CD14-positive monocyte (primary cell): Measurements from ENCODE around the gene EPHA4. TPM values are rescaled to one million over a fixed set of nuclear protein-coding genes. Genes with fewer than 3 reads are reported as not detected.

ENCODE experiments used
- DNase-seq, 3 donors: peaks; one replicate each; pipeline ENCODE4 v3.0.0-alpha.2; 2011 to 2022
- H2AFZ ChIP-seq: 2 replicates; pipeline ENCODE4 v1.6.0; 2012; ENCODE audit warnings: mild to moderate bottlenecking, low read depth, low read length, inconsistent platforms; ENCODE audit not compliant: insufficient read depth, poor library complexity, severe bottlenecking
- H3K27ac ChIP-seq, 2 donors: 1 replicate in 1 of 2; 2 replicates in 1 of 2; pipeline ENCODE4 v1.5.1; 2012 to 2013; ENCODE audit warnings: low read length in 2 of 2, control low read depth in 1 of 2, inconsistent platforms in 1 of 2, low read depth in 1 of 2, mild to moderate bottlenecking in 1 of 2
- H3K27me3 ChIP-seq, 2 donors: one replicate each; pipeline versions ENCODE4 v1.6.0 to v1.6.1; 2011 to 2013; ENCODE audit warnings: low read length in 2 of 2; ENCODE audit not compliant: control insufficient read depth in 2 of 2, insufficient read depth in 2 of 2
- H3K36me3 ChIP-seq, 2 donors: replicated peaks in 1 of 2; 1 replicate in 1 of 2; 2 replicates in 1 of 2; pipeline versions ENCODE4 v1.5.1 to v1.6.1; 2012 to 2013; ENCODE audit warnings: low read length in 2 of 2, control low read depth in 1 of 2, inconsistent platforms in 1 of 2, mild to moderate bottlenecking in 1 of 2; ENCODE audit not compliant: insufficient read depth in 2 of 2, control insufficient read depth in 1 of 2
- H3K4me1 ChIP-seq, 2 donors: 1 replicate in 1 of 2; 2 replicates in 1 of 2; pipeline versions ENCODE4 v1.5.1 to v1.6.1; 2012 to 2013; ENCODE audit warnings: low read length in 2 of 2, control low read depth in 1 of 2, inconsistent platforms in 1 of 2, mild to moderate bottlenecking in 1 of 2, moderate library complexity in 1 of 2; ENCODE audit not compliant: insufficient read depth in 2 of 2, control insufficient read depth in 1 of 2
- H3K4me2 ChIP-seq: replicated peaks from 2 replicates; pipeline ENCODE3; 2012; ENCODE audit warnings: low read length, moderate library complexity, mild to moderate bottlenecking; ENCODE audit not compliant: poor library complexity, severe bottlenecking; ENCODE audit errors: extremely low read depth
- H3K4me3 ChIP-seq, 3 experiments: fragments of 200-600 bp in 1 of 3; sonication (generic) in 1 of 3; replicated peaks in 1 of 3; 1 replicate in 2 of 3; 2 replicates in 1 of 3; pipeline ENCODE4 v1.5.1; 2011 to 2013; ENCODE audit warnings: low read length in 3 of 3, mild to moderate bottlenecking in 3 of 3, control low read depth in 2 of 3, low read depth in 2 of 3, inconsistent platforms in 1 of 3, moderate library complexity in 1 of 3
- H3K79me2 ChIP-seq: 2 replicates; pipeline ENCODE4 v1.6.0; 2012; ENCODE audit warnings: mild to moderate bottlenecking, control low read depth, inconsistent platforms, low read length, moderate library complexity; ENCODE audit not compliant: insufficient read depth
- H3K9ac ChIP-seq: 2 replicates; pipeline ENCODE4 v1.6.0; 2017; ENCODE audit warnings: low read length, mild to moderate bottlenecking; ENCODE audit not compliant: insufficient read depth, poor library complexity, severe bottlenecking
- H3K9me3 ChIP-seq, 2 donors: replicated peaks in 1 of 2; 1 replicate in 1 of 2; 2 replicates in 1 of 2; pipeline versions ENCODE4 v1.5.1 to v1.6.1; 2012 to 2013; ENCODE audit warnings: low read length in 2 of 2, control low read depth in 1 of 2; ENCODE audit not compliant: control insufficient read depth in 1 of 2, insufficient read depth in 1 of 2
- H4K20me1 ChIP-seq: 2 replicates; pipeline ENCODE4 v1.6.0; 2012; ENCODE audit warnings: mild to moderate bottlenecking, low read length, control low read depth, moderate library complexity; ENCODE audit not compliant: insufficient read depth
- H3K27ac Mint-ChIP-seq, 7 donors: one replicate each; pipeline ENCODE4 v1.8.0; 2020; ENCODE audit warnings: mild to moderate bottlenecking in 7 of 7, mixed read lengths in 7 of 7, moderate library complexity in 6 of 7, inconsistent platforms in 2 of 7
- H3K27me3 Mint-ChIP-seq, 3 donors: one replicate each; pipeline ENCODE4 v1.8.0; 2021 to 2022; ENCODE audit warnings: low read depth in 3 of 3, mild to moderate bottlenecking in 3 of 3, mixed read lengths in 3 of 3, moderate library complexity in 3 of 3, inconsistent platforms in 1 of 3
- H3K36me3 Mint-ChIP-seq, 2 donors: one replicate each; pipeline ENCODE4 v1.8.0; 2020; ENCODE audit warnings: mixed read lengths in 2 of 2, inconsistent platforms in 1 of 2, mild to moderate bottlenecking in 1 of 2
- H3K4me1 Mint-ChIP-seq: one replicate; pipeline ENCODE4 v1.8.0; 2020; ENCODE audit warnings: mild to moderate bottlenecking, mixed read lengths
- H3K4me3 Mint-ChIP-seq, 2 donors: one replicate each; pipeline ENCODE4 v1.8.0; 2020; ENCODE audit warnings: mild to moderate bottlenecking in 2 of 2, mixed read lengths in 2 of 2, moderate library complexity in 1 of 2
- H3K9me3 Mint-ChIP-seq, 7 donors: one replicate each; pipeline ENCODE4 v1.8.0; 2020 to 2022; ENCODE audit warnings: mixed read lengths in 7 of 7, mild to moderate bottlenecking in 6 of 7, moderate library complexity in 6 of 7, inconsistent platforms in 2 of 7
- CTCF ChIP-seq: fragments of 200-600 bp; IDR thresholded peaks from one replicate; pipeline ENCODE4 v1.8.0; 2022; ENCODE audit warnings: antibody characterized with exemption, mild to moderate bottlenecking
- WGBS: methylation state at CpG from one replicate; pipeline ENCODE4 v1.1.5; 2013; ENCODE audit warnings: missing lambda C conversion rate; ENCODE audit not compliant: insufficient coverage; 5-methylcytosine and 5-hydroxymethylcytosine counted together
- intact Hi-C, 2 donors: fragments of 100-400 bp; cut with micrococcal nuclease; formaldehyde crosslinking; loops; one replicate each; pipeline versions ENCODE4 v1.15.0 to v1.15.1; 2023
- polyA plus RNA-seq, 3 donors: library from polyadenylated mRNA; depleted of rRNA in 1 of 3; unstranded in 2 of 3; stranded (reverse) in 1 of 3; fragments of 300-500 nt in 2 of 3; fragments of >200 nt in 1 of 3; fragmentation: Illumina TruSeq in 2 of 3; gene quantifications; 1 replicate in 2 of 3; 2 replicates in 1 of 3; pipeline ENCODE4 v1.2.3, GENCODE V29; 2012 to 2021

Gene EPHA4
- polyA plus RNA-seq, 3 donors: 0.15 to 0.31 TPM; not detected in 1

- Histone ChIP-seq H3K9ac (no peak overlapping the region), H3K4me3 (no peak overlapping the region), H3K27me3 (no peaks in the 10 kb centered on the region), H2AFZ (no peak overlapping the region), H3K36me3 (no peaks in the 10 kb centered on the region), H3K79me2 (no peaks in the 10 kb centered on the region), H4K20me1 (no peaks in the 10 kb centered on the region), H3K4me2 (no peak overlapping the region), H3K4me1 (peaks cover 6 to 7% of the 10 kb centered on the region in 2 donors), H3K27ac (no peak overlapping the region), H3K9me3 (no peaks in the 10 kb centered on the region)
- H3K4me3 Mint-ChIP-seq: no peak overlapping the region
- DNase-seq: no peak
- peaks cover 0 to 3% (median 1%) of the 10 kb centered on the region in 7 donors for H3K9me3 Mint-ChIP-seq
- WGBS: no CpG with 5 or more reads among the region's 5 CpGs
- peaks cover 0 to 2% (median 0%) of the 10 kb centered on the region in 3 donors for H3K27me3 Mint-ChIP-seq
- no peak overlapping the region for H3K27ac Mint-ChIP-seq
- intact Hi-C loops: no loop called here
- H3K4me1 Mint-ChIP-seq: peaks cover 9% of the 10 kb centered on the region
- no peaks in the 10 kb centered on the region for H3K36me3 Mint-ChIP-seq
- TF ChIP-seq CTCF: no peak
Measured at GRCh38 chr2:221466744-221467143, 105.4 kb downstream of the EPHA4 start.

GRCh38 chr2:221465776-221466175, 106.3 kb downstream of the EPHA4 start:
- intact Hi-C loops: no loop called here
- Mint-ChIP-seq H3K27ac (no peak overlapping the region), H3K27me3 (peaks cover 0 to 2% (median 0%) of the 10 kb centered on the region in 3 donors), H3K36me3 (no peaks in the 10 kb centered on the region), H3K9me3 (peaks cover 0 to 3% (median 1%) of the 10 kb centered on the region in 7 donors), H3K4me3 (no peak overlapping the region), H3K4me1 (peaks cover 9% of the 10 kb centered on the region)
- Histone ChIP-seq H3K9ac (no peak overlapping the region), H3K4me1 (peaks cover 6 to 7% of the 10 kb centered on the region in 2 donors), H3K4me2 (no peak overlapping the region), H3K79me2 (no peaks in the 10 kb centered on the region), H2AFZ (no peak overlapping the region), H3K36me3 (no peaks in the 10 kb centered on the region), H3K27ac (no peak overlapping the region), H3K27me3 (no peaks in the 10 kb centered on the region), H4K20me1 (no peaks in the 10 kb centered on the region), H3K4me3 (no peak overlapping the region), H3K9me3 (no peaks in the 10 kb centered on the region)
- TF ChIP-seq CTCF: no peak
- peak in 1 of 3 donors; percentile 30 for DNase-seq
- WGBS: 2% methylated on average over 9 of the region's 11 CpGs
